ENCODE data around the gene TTC33.
A peak's percentile ranks its signal among the peaks of the same experiment; 100 is the strongest.

The TTC33 gene

DNA sequence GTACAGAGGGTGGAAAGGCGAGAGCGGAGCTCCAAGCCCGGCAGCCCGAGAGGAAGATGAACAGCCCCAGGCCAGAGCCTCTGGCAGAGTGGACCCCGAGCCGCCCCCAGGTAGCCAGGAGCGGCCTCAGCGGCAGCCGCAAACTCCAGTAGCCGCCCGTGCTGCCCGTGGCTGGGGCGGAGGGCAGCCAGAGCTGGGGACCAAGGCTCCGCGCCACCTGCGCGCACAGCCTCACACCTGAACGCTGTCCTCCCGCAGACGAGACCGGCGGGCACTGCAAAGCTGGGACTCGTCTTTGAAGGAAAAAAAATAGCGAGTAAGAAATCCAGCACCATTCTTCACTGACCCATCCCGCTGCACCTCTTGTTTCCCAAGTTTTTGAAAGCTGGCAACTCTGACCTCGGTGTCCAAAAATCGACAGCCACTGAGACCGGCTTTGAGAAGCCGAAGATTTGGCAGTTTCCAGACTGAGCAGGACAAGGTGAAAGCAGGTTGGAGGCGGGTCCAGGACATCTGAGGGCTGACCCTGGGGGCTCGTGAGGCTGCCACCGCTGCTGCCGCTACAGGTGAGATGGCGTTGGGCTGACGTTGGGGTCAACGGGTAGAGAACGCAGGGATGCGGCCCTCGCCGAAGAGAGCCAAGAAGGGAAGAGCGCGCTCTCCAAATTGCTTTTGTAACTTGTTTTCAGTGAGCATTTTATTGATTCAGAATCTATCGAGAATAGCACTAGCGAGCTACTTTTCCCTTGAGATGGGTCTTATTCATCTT lies 75.7 kb downstream of the TTC33 start, which contains the start of gene PTGER4:
PTGER4 (plus strand) TSS at position 3 of the 769 bp plus-strand sequence. CDS start 1,079 bp downstream, outside the sequence.
- in situ Hi-C loops (cut with HindIII; ENCODE audit: low pct_unique_long_range_greater_than_20kb, low sequenced_read_pairs): no loop called here
- no peak for DNase-seq (ENCODE audit: low read depth in 1 of 2, low spot score in 1 of 2)
- no peak for TF ChIP-seq JUND (IDR thresholded peaks at IDR 0.05; ENCODE audit: low read depth)

DNA sequence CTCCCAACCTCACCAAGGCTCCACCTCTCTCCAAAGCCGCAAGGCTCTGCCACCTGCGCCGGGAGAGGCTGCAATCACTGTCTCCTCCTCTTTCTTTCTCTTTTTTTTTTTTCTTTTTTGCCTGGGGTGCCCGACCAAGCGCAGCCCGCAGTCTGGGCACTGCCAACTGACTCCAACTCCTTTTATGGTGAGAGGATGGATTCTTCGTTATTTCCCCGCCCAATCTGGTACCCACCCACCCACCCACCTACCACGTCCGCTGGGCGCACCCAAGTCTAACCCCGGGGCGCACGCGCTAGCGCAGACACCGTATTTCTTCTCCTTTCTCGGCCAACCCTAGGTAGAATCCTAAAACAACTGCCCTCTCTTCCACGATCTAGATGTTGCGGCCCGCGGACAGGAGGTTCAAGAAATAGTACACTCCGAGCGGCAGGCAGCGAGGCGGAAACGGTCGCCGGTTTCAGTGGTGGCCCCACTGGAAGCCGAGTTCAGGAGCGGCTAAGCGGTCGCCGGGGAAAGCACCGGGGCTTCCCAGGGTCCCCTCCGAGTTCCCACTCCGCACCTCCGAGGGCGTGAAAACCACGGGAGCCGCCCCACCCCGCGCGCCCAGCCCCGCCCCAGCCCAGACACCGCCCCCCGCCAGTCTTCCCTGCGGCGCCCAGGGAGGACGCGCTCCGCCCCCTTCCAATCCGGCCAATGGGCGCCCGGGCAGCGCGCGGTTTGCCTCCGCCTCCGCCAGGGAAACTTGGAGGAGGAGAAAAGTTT lies 76.4 kb downstream of the TTC33 start:
- in situ Hi-C loops (cut with HindIII; ENCODE audit: low pct_unique_long_range_greater_than_20kb, low sequenced_read_pairs): no loop called here
- TF ChIP-seq JUND (IDR thresholded peaks at IDR 0.05; ENCODE audit: low read depth): no peak
- DNase-seq (ENCODE audit: low read depth in 1 of 2, low spot score in 1 of 2): peak; percentile 98 to 100

DNA sequence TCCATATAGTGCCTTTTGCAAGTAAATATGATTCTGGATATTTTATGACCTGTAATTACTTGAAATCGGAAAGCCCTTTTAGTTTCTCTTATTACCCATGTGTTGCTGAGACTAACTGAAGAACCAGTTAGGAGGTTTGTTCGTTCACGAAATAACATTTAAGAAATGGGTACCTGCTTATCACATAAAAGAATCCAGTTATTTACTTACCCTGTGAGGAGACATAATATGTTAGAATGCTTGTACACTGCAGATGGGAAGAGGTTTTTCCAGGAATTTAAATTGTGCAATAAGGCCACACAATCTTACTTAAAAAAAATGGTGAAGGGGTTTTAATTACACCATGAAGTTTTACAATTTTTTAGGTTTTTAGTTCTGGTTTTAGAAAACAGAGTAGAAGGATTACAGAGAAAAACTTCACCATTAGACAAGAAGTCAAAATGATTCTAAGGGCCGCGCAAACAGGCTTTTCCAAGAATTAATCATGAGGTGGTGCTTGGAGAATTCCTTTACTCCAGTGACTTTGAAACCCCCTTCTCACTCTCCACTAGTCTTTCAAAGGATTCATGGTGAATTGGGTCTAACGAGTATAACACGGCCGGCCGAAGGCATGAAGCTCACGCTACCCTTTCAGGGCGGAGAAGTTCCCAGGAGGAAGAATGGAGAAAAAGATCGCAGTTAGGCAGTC lies 77.2 kb downstream of the TTC33 start:
- no peak for DNase-seq (ENCODE audit: low read depth in 1 of 2, low spot score in 1 of 2)
- in situ Hi-C loops (cut with HindIII; ENCODE audit: low pct_unique_long_range_greater_than_20kb, low sequenced_read_pairs): no loop called here
- no peak for TF ChIP-seq JUND (IDR thresholded peaks at IDR 0.05; ENCODE audit: low read depth)

DNA sequence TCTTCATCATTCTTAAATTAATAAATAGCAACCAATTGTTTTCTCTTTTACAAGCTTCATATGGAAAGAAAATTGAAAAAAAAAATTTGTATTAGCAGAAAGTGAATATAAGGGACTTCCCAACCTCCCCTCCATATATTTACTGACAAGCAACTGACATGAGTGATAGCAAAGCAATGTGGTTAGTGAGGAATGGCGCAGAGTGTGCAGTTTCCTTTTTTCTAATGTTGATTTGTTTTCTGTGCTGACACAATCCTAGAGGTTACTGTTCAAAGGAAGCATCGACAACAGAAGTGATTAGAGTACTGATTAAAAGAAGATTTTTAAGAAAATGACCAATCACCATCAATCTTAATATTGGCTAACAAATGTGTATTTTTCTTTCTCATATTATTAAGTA lies 77.7 kb downstream of the TTC33 start:
- DNase-seq (ENCODE audit: low read depth in 1 of 2, low spot score in 1 of 2): no peak
- in situ Hi-C loops (cut with HindIII; ENCODE audit: low pct_unique_long_range_greater_than_20kb, low sequenced_read_pairs): no loop called here
- TF ChIP-seq JUND (IDR thresholded peaks at IDR 0.05; ENCODE audit: low read depth): no peak

DNA sequence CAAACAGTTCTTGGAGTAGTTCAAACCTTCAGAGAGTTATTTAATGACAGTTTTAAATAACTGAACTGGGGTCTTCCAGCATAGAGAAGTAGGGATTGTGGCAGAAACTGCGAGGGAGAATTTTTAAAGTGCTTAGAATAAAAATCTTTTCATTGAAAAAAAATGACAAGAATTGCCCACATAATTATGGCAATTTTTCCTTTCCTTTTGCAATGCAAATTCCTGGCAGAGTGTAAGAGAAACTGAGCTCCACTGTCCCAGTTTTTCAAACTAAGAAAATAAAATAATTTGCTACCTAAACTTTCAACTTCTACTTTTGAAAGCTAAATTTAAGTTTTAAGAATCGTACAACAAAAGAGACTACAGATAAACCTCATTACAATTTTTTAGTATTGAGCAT lies 78.3 kb downstream of the TTC33 start:
- in situ Hi-C loops (cut with HindIII; ENCODE audit: low pct_unique_long_range_greater_than_20kb, low sequenced_read_pairs): no loop called here
- DNase-seq (ENCODE audit: low read depth in 1 of 2, low spot score in 1 of 2): no peak
- no peak for TF ChIP-seq JUND (IDR thresholded peaks at IDR 0.05; ENCODE audit: low read depth)

DNA sequence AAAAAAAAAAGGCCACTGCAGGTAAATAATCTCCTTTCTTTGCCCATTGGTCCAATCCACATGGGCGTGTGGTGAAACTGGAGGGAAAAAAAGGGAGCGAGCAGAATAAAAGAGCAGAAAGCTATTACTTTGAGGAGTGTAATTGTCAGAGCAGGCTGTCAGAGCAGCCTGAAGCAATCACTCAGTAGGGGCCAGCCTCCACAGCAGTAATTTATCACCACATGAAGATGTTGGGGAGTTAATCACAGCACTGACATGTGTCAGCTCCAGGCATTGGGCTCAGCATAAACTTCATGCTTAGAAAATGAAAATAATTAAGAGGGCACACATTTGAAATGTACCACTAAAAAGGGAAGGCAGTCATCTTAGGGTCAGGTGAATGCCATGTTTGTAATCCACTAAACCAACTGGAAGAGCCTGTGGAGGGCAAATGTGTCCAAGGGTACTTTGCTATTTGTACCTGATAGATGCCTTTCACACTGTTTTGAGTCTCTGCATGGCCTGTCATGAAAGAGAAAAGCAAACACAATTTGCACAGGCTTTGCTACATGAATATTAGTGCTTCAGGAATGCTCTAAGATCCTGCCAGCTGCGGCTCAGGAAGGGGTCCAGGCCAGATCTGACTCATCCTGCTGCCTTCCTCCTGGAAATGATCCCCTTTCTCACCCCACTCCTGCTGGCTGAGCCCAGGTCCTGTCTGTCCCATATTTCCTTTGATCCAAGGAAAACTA lies 79.0 kb downstream of the TTC33 start:
- in situ Hi-C loops (cut with HindIII; ENCODE audit: low pct_unique_long_range_greater_than_20kb, low sequenced_read_pairs): no loop called here
- no peak for DNase-seq (ENCODE audit: low read depth in 1 of 2, low spot score in 1 of 2)
- TF ChIP-seq JUND (IDR thresholded peaks at IDR 0.05; ENCODE audit: low read depth): no peak

DNA sequence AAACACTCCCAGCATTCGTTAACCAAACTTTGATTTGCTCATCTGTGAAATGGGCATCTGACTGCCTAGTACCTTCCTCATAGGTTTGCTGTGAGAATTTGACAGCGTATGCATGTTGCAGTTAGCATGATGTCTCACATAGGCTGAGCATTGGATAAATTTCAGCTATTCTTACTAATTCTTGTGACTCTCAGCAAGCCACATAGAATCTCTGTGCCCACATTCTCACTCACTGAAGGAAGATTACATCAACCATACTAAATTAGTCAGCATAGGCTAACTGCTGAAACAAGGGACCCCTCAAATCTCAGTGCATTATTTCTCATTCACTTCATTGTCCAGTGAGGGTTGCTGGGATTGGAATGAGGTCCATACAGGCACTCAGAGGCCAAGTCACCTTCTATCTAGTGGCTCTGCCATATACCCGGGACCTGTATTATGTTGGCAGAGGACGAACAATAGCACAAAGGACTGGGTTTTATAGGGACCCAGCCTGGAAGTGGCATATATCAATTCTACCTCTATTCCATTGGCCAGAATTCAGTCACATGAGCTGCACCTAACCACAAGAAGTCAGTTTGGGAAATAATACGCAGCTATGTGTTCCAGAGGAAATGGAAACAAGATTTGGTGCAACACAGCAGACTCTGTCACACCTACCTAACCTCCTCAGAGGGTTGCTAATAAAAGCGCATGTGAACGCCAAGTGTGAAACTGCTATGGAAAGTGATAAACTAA lies 80.2 kb downstream of the TTC33 start:
- no peak for TF ChIP-seq JUND (IDR thresholded peaks at IDR 0.05; ENCODE audit: low read depth)
- in situ Hi-C loops (cut with HindIII; ENCODE audit: low pct_unique_long_range_greater_than_20kb, low sequenced_read_pairs): no loop called here
- DNase-seq (ENCODE audit: low read depth in 1 of 2, low spot score in 1 of 2): no peak

DNA sequence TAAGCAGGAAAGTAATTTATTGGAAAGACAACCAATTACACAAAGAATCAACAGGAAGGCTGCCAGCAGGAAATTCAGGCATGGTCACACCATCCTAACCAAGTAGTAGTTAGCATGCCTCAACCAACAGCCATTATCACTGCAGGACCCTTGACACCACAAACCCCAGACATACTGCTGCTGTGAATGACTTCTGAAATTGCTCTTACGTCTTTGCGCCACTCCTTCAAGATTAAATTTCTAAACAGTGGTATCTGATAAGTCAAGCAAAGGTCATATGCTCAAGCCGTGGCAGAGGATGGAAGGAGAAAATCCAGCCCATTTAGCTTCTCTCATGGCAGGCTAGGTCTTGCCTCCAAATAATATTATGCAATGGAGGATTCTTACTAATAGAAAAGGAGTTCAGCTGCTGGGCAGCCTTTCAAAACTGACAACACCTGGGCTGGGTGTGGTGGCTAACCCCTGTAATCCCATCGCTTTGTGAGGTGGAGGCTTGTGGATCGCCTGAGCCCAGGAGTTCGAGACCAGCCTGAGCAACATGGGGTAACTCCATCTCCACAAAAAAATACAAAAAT lies 81.0 kb downstream of the TTC33 start:
- TF ChIP-seq JUND (IDR thresholded peaks at IDR 0.05; ENCODE audit: low read depth): no peak
- in situ Hi-C loops (cut with HindIII; ENCODE audit: low pct_unique_long_range_greater_than_20kb, low sequenced_read_pairs): no loop called here
- DNase-seq (ENCODE audit: low read depth in 1 of 2, low spot score in 1 of 2): no peak

DNA sequence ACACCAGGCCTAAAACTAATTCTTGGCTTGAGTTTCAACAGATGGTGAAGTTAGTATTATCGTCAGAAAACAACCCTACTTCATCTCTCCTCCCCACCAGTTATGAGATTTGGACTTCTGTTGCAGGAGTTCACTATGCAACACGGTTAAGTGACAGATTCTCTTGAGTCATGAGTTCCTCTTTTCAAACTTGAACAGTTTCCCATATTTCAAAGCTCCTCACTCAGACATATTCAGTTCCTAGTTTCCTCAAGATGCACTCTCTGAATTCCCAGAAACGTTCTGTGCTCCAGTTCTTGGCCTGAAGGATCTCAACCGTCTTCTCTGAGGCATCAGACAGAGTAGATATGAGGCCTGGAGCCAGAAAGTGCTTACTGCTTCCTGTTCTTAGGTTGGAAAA lies 83.3 kb downstream of the TTC33 start:
- no peak for TF ChIP-seq JUND (IDR thresholded peaks at IDR 0.05; ENCODE audit: low read depth)
- DNase-seq (ENCODE audit: low read depth in 1 of 2, low spot score in 1 of 2): no peak
- in situ Hi-C loops (cut with HindIII; ENCODE audit: low pct_unique_long_range_greater_than_20kb, low sequenced_read_pairs): no loop called here

DNA sequence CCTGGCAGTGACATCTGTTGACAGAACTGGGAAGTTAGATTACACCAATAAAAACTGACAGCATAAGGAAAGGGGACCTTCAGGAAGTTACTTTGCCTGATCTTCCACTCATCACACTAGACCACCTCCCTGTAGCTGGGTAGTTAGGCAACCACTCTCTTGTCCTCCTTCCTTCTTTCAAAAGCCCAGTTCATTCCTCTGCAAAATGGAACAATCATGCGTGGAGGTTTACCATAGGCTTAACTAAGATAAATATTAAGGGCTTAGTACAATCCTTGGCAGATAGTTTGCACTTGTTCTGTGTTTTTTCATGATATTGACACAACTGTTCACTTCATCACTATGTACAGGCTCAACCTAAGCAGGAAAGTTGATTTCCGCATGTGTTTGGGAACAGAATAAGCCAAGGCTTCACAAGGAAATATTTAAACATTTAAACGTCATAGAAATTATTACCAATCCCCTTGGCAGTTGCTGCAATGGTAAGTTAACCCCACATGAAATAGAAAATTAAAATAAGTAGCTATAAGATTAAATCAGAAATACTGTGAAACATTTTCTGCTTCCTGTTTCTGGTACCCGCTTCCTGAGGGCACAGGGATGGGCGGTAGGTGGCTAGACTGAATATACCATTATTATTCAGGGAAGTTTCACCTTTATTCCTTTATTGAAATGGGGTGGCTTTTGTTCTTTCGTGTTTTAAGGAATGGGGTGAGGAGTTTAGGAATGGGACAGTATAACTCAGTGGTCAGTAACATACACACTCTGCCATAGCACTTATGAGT lies 86.0 kb downstream of the TTC33 start:
- in situ Hi-C loops (cut with HindIII; ENCODE audit: low pct_unique_long_range_greater_than_20kb, low sequenced_read_pairs): no loop called here
- DNase-seq (ENCODE audit: low read depth in 1 of 2, low spot score in 1 of 2): no peak
- no peak for TF ChIP-seq JUND (IDR thresholded peaks at IDR 0.05; ENCODE audit: low read depth)

DNA sequence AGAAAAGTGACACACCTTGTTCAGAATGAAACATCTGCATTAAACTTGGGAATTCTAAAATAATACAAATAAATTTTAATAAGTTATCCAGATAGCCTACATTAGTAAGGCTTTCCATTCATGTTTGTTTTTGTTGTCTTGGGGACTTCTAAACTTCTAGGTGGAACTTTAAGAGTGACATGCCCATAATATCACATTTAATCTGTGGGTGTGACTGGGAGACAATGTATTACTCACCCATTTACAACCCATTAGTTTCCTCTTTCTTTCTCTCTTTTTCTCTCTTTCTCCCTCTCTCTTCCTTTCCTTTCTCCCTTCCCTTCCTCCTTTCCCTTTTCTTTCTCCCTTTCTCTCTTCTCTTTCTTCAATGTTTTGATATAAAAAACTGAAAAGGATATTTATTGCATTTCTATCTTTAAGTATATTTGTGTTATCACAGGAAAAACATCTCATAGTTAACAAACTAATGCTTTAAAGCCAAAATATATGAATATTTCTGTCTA lies 88.5 kb downstream of the TTC33 start:
- in situ Hi-C loops (cut with HindIII; ENCODE audit: low pct_unique_long_range_greater_than_20kb, low sequenced_read_pairs): no loop called here
- no peak for DNase-seq (ENCODE audit: low read depth in 1 of 2, low spot score in 1 of 2)
- TF ChIP-seq JUND (IDR thresholded peaks at IDR 0.05; ENCODE audit: low read depth): no peak
